ENCODE measurements around the gene COL23A1.

GRCh38 chr5:178192244-178192643 lies 397.9 kb downstream of the COL23A1 start:
- TF ChIP-seq CTCF (IDR thresholded peaks at IDR 0.05) (no peak), E2F1 (CRISPR knock-in tag; IDR thresholded peaks at IDR 0.05) (no peak), FOXP4 (CRISPR knock-in tag; IDR thresholded peaks at IDR 0.05) (no peak), ATF1 (CRISPR knock-in tag; IDR thresholded peaks at IDR 0.05) (no peak), HMGXB4 (CRISPR knock-in tag; IDR thresholded peaks at IDR 0.05) (no peak), JUN (CRISPR knock-in tag; IDR thresholded peaks at IDR 0.05) (no peak), CREB1 (CRISPR knock-in tag; IDR thresholded peaks at IDR 0.05) (no peak), AFF4 (CRISPR knock-in tag; IDR thresholded peaks at IDR 0.05; ENCODE audit: borderline replicate concordance) (no peak), MLX (CRISPR knock-in tag; IDR thresholded peaks at IDR 0.05) (no peak), NR3C1 (CRISPR knock-in tag; conservative IDR thresholded peaks at IDR 0.05; ENCODE audit: low read depth) (no peak), NFATC4 (CRISPR knock-in tag; IDR thresholded peaks at IDR 0.05) (no peak)
